Activated T-helper 1 cell treated with Interleukin-2 at 50 U/mL for 16 hours (primary cell): ENCODE results near the gene BCAS1.

Source experiments
- DNase-seq: peaks from one replicate; pipeline ENCODE4 v3.0.0-alpha.2; 2020; ENCODE audit warnings: low read depth

The BCAS1 gene

DNA sequence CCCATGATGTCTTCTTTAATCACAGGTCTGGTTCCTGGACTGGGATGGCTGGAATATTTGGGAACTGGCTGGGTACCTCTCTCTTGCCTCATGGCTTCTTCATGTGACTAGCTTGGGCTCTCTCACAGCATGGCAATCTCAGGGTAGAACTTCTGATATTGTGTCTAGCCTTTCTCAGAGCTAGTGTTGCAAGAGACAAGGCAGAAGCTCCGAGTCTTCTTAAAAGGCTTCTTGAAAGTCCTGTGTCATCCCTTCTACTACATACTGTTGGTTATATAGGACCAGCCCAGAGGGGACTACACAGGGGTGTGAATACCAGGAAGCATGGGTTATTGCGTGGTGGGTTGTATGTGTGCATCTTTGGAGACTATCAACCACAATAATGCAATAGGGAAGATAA is 23.3 kb downstream of the BCAS1 start:
- no peak for DNase-seq

DNA sequence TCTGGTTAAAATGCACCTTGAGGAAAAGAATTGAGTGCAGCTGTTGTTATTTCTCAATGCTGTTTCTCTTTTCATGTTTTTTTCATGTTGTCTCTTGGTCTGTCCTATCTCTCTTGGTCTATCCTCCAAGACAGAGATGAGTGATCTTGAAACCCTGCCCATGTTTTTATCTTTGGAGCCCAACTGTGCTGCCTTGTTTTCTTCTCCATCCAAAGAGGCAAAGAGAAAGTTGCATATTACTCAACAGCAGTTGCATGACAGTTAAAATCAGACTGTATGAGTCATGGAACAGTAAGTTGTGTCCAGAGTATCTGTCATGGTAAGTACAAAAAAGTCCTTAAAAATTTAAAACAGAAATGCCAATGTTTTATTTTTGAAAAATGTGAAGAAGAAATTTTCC is 26.2 kb downstream of the BCAS1 start:
- DNase-seq, result no peak

DNA sequence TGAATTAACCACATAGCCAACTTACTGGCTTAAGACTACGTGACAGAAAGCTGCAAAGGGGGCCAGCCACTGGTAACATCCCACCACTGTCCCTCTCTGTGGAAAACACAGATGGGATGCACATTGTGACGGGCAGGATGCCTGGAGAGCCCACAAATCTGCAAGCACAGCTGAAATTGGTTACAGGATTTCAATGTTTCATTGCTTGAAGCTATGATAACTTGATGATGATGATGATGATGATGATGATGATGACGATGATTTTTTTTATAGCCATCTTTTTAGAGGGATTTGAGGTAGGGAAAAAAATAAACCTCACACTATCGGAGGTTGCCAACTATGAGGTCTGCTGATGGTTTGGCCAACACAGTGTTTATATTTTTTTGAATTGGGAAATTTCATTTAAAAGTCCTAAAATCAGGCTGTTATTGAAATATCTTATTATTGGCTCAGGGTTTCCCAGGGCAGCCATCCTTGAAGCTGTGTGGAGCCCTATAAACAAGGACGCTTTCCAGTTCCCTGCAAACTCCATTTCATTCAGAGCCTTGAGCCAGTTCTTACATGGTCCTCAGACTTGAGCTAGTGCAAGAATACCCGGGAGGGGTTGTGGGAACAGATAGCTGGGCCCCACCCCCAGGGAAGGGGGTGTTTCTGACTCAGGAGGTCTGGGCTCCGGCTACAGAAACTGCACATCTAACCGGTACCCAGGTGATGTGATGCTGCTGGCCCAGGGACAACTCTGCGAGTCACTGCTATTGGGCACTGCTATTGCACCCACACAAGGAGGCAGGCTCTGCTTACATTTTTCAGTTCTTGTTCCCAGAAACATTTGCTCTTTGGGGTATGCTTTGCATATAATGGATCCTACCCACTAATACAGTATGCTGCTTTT is 27.1 kb downstream of the BCAS1 start:
- no peak for DNase-seq

DNA sequence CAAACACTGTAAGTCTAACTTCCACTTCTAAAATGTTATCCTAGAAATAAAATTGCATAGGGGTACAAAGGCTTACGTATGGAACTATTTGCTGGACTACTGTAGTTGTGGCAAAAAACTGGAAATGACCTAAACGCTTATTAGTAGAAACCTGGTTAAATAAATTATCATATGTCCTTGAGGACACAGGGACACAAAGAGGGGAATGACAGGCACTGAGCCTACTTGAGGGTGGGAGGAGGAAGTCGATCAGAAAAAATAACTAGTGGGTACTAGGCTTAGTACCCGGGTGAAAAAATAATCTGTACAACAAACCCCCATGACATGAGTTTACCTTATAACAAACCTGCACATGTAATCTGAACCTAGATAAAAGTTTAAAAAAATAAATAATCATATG is 28.4 kb downstream of the BCAS1 start:
- no peak for DNase-seq

DNA sequence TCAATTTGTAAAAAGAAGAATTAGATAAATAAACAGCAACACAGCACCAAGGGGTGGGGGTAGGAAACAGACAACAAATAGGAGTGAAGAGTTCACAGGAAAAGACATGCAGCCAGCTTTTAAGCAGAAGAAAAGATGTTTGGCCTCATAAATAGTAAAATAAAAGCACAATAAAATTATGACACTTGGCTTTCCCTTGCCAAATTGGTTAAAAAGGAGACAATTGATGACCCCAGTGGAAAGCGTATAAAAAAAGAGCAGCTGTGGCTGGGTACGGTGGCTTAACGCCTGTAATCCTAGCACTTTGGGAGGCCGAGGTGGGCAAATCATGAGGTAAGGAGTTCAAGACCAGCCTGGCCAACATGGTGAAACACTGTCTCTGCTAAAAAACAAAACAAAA is 29.1 kb downstream of the BCAS1 start:
- DNase-seq, result no peak

DNA sequence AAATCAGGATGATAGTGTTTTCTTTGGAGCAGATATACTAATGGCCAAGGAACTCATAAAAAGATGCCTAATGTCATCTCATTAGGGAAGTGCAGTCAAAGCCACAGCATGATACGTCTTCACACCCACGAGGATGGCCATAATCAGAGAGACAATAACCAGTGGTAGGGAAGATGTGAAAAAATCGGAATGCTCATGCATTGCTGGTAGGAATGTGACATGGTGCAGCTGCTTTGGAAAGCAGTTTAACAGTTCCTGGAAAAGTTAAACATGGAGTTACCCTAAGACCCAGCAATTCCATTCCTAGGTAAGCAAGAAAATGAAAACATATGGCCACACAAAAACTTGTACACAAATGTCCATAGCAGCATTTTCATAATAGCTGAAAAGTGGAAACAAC is 29.9 kb downstream of the BCAS1 start:
- DNase-seq, result no peak

DNA sequence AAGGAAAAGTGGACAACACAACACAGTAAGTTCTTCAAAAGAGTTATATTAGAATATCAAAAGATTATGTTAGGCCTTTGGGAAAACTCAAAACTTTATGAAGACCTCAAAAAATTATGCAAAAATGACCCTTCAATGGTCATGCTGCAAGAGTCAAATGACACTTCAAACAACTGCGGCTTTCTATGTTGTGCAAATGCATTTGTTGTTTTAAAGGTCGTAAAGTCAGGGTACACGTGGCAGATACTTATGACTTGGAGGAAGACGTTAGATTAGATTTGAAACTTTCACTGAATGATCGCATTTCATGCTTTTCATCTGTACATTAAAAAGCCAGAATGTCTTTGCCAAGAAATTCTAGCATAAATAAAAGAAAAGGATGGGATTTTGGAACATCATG is 31.4 kb downstream of the BCAS1 start:
- DNase-seq, result no peak

DNA sequence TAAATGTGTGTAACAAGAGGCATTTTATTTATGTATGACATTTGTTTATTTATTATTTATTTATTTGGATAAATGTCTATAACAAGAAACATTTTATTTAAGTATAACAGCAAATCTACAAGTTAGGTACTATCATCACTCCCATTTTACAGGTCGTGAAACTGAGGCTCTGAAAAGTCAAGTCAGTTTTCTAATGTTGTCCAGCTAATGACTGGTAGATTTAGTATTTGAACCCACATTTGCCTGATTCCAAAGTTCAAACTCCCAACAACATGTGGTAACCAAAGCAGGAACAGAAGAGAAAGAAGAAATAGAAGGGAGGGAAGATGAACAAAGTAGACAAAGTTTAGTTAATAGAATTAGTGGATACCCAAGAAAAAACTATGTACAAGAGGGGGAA is 32.9 kb downstream of the BCAS1 start:
- no peak for DNase-seq

DNA sequence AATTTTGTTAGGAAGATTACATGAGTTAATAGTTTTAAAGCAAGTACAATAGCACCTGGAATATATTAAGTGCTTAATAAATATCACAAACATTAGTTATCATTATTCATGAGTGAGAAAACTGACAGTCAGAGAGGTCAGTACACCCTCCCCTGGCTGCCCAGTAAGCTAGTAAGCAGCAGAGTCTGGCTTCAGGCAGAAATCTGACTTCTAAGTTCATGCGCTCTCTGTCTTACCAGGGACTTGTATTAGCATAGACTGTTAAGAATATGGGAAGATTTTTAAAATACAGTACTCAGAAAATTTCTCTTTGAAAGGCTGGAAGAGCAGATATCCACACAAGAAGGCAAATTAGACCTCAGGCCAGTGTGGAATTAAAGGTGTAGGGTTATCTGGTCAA is 40.8 kb downstream of the BCAS1 start:
- no peak for DNase-seq

DNA sequence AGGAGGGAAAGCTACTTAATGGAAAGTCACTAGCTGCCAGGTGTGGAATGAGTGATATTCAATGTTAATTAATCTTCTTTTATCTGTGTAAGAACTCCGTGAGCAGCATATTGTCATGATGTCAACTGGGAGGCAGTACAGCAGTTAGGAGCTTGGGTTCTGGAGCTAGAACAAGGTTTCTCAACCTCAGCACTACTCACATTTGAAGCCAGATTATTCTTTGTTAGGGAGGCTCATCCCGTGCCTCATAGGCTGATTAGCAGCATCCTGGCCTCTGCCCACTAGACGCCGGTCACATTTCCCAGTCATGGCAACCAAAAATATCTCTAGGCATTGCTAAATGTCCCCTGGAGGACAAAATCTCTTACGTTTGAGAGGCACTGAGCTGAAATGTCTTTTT is 41.2 kb downstream of the BCAS1 start:
- DNase-seq, result no peak

DNA sequence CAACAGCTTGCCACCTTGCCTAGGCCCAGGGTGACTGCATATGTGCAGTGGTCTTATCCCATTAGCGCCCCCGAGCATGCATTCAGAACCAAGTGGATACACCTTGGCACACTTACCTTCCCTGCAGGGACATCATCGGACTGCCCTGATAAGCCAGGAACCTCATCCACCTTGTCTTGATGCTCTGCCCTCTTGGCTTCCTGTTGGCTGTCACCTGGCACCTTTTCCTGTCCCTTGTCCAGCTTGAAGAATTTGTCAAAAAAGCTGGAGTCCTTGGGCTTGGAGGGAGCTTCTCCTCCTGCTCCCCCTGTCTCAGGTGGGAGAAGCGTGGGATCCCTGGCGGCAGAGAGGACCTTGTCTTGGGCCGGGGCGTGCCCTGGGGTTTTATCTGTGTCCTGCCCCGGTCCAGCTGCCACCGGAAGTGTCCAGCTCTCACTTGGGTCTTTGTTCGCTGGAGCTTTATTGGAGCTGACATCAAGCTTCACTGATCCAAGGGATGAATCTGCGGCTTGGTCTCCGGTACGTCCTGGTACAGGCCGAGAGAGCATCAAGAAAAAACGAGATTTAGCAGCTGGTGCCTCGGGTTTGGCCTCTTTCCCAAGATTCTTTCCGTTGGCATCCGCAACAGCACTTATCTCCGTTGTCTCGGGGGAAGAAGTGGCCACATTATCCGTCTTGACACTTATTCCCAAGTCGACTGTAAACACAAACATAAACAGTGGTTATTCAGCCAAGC is 42.0 kb downstream of the BCAS1 start:
- no peak for DNase-seq

DNA sequence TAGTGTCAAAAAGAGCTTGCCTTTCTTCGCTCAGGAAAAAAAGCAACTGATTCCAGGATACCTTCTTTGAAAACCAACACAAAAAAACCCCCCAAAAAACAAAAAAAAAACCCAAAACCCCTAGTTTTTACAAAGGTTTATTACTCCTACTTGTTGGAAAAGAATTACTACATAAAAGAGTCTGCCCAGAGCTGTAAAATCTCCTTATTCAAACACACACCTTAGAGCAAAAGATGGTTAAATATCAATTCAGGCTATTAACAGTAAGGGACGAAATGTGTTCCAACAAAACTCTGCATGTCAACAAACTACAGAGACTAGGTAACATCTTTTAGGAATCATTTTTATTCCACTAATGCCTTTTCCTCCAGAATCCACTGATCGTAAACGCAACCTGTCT is 42.7 kb downstream of the BCAS1 start:
- DNase-seq, result no peak

DNA sequence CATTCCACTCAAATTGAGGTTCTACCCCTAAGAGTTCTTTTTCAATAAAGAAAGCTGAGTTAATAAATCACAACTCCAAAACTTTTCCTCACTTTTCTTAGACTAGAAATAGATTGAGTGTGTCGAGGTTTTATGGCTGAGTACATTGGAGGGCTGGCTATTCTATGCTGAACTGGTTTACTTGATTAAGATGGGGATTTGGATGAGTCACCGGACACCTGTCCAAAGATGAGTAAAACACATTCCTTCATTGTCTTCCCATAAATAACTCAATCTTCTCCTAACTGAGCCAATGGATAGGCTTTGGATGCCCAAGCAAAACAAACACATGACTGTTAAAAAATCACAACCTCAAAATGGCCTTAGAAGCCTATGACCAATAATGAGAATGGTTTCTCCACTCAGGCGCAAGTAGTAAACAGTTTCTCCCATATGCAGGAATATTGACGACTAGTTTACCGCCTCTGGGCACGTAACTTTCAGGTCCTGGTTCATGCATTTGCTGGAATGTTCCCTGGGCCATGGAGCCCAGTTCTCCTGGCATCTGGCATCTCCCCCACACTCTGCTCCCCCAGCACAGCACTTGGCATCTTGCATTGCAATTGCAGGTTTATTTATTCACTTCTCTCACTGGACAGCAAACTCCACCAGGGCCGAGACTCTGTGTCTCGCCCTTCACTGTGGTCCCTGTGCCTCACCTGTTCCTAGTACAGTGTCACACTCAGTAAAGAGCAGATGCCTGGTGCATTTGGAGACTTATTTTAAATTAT is 43.9 kb downstream of the BCAS1 start:
- DNase-seq, result no peak

DNA sequence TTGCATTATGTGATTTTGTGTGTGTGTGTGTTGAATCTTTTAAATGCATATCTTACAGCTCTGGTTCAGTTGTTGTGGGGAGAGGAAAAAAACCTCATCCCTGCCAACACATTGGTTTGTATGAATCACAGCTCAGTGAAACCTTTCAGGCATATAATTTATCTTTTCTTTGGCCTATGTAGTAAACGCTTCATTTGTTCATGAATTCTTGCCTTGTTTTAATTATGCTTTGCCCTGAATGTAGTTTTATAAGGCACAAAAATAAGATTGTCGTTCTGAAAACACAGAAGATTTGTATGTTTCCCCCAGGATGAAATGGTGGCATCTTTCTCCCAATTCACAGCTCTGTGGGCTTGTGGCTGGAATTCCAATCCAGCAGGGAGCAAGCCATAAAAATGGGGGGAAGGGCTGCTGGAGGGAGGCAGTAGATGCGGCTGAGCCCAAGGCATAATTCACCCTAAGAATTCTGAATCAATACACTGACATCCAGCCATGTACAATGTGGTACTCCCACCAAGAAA is 45.1 kb downstream of the BCAS1 start:
- no peak for DNase-seq

DNA sequence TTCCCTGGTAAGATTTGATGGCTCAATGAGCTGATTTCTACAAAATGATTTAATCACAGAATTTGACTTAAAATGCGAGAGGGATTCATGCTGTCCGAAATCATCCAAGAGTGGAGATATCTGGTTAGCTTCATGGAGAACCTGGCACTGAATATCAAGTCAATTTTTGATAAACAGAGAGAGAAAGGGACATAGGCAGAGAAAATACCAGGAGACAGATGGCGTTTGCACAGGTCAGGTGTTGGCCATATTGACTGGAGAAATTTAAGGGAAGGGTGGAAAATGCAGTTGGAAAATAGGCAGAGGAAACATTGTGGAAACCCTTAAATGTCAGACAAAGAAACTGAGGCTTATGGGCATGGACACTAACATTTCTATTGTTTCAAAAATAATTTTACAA is 47.0 kb downstream of the BCAS1 start:
- DNase-seq, result no peak

DNA sequence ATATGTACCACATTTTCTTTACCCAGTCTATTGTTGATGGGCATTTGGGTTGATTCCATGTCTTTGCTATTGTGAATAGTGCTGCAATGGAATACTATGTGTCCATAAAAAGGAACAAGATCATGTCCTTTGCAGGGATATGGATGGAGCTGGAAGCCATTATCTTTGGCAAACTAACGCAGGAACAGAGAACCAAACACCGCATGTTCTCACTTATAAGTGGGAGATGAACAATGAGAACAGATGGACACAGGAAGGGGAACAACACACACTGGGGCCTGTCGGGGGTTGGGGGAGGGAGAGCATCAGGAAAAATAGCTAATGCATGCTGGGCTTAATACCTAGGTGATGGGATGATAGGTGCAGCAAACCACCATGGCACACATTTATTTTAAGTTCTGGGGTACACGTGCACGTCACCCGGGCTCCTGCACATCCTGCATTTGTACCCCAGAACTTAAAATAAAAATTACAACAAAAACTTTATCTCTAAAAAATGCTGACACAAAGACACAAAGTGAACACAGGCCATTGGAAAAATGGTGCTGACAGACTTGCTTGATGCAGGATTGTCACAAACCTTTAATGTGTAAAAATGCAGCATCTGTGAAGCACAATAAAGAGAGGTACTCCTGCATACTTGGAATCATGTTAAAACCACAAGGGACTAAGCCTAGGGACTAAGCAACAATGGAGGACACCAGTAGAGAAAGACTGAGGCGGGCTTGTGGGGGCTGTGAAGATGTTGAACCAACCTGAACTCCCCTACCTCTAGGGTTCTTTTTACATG is 48.8 kb downstream of the BCAS1 start:
- DNase-seq, result no peak

DNA sequence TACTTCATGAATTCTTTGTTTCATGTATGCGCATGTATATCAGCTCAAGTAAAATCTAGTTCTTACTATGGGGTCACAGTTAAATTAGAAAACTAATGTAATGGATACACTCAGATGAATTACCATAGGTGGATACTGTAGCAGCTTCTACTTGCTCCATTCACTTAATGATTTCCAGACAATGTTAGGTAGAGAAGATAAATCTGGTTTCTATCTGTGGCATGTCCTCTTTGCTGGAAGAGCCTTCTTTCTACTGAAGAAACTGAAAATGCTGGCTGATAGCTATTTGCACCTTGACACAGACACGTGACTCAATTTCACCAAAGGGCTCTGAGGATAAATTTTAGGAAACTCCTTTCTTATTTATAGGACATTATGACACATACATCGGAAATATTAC is 49.5 kb downstream of the BCAS1 start:
- DNase-seq, result no peak

DNA sequence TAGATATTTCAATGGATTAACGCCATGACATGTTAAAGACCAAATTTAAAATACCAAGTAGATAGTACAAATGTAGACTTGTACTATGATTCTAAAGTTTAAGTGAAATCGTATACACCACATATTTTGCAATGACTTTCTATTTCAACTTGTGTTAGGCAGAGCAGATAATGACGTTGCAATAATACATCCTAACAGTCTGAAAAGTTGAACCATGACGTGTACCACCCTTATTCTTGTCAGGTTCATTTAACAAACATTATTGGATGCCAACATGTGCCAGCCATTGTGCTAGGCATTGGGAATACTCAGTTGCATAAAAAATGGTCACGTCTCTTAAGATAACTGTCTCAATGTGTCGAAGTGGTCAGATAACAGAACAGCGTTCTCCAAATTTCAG is 50.0 kb downstream of the BCAS1 start:
- DNase-seq, result no peak

DNA sequence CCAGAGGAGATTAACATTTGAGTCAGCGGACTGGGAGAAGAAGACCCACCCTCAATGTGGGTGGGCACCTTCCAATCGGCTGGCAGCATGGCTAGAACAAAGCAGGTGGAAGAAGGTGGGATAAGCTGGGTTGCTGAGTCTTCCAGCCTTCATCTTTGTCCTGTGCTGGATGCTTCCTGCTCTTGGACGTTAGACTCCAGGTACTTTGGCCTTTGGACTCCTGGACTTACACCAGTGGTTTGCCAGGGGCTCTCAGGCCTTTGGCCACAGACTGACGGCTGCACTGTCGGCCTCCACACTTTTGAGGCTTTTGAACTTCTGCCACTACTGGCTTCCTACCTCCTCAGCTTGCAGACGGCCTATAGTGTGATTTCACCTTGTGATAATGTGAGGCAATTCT is 50.8 kb downstream of the BCAS1 start:
- DNase-seq, result no peak

DNA sequence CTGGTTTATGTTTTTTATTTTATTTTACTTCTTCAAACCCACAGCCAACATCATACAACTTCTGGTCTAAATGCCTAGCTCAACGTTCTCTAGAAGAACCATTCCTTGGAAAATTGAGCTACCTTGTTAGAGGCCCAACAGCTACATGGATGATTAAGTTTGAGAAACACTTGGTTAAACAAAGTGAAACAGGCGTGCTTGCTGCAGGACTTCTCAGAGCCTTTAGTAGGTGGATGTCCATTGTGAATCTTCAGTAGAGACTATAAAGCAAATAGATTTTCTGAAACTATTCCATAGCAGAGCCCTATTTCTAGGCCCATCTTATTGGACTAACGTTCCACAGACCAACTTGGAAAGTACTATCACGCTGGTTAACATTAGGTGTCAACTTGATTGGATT is 51.3 kb downstream of the BCAS1 start:
- DNase-seq, result no peak

DNA sequence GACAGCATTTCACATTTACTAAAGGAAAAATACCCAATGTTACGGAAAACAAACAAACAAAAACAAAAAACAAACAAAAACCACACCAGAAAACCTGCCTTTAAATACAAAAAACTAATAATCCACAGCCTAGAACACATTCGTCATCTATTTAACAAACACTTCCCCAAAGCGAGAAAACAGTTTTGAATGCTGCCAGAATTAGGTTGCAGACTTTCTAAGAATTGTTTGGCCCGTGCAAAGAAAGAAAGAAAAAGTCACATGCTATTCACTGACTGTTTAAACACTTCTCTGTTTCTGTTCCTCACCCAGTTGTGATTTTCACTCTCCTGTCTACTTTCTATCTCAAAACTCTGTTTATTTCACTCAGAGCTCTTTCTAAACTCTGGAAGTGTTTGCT is 52.5 kb downstream of the BCAS1 start:
- no peak for DNase-seq

DNA sequence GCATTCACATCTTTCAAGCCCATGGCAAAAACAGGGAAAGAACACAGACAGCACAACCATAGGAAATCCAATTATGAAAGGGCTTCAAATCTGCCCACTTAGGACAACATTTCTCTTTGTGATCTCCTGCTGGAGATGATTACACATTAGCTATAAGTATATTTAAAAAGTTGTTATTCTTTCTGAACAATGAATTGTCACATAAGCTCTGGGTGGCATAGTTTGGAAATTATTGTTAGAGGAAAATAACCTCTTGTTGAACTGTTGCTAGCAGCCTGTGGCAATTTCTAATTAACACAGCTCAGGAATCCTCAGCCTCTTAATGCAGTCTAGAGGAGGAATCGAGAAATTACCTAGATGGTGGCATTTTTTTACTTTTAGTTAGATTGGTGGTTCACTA is 54.9 kb downstream of the BCAS1 start:
- no peak for DNase-seq
